ENCODE measurements around the gene BCL2L12.

- TF ChIP-seq, protein P1, sequence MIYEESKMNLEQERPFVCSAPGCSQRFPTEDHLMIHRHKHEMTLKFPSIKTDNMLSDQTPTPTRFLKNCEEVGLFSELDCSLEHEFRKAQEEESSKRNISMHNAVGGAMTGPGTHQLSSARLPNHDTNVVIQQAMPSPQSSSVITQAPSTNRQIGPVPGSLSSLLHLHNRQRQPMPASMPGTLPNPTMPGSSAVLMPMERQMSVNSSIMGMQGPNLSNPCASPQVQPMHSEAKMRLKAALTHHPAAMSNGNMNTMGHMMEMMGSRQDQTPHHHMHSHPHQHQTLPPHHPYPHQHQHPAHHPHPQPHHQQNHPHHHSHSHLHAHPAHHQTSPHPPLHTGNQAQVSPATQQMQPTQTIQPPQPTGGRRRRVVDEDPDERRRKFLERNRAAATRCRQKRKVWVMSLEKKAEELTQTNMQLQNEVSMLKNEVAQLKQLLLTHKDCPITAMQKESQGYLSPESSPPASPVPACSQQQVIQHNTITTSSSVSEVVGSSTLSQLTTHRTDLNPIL (CRISPR knock-in tag; IDR thresholded peaks at IDR 0.05; ENCODE audit: low read depth), result no peak
- TF ChIP-seq ZNF70 (CRISPR knock-in tag; IDR thresholded peaks at IDR 0.05) (no peak), TCF4 (CRISPR knock-in tag; IDR thresholded peaks at IDR 0.05; ENCODE audit: borderline replicate concordance) (no peak), ZFP3 (CRISPR knock-in tag; IDR thresholded peaks at IDR 0.05) (no peak)
These were observed 3.8 kb downstream of the BCL2L12 start for GRCh38 chr19:49669516-49669915.
